AG08396 (cell line): ENCODE results near the gene ZC3H10.
"Not testable (repeated sequence)": the region's sequence is repeated elsewhere in the genome, so short reads cannot be mapped to it uniquely, and the experiment has no call there.

Source experiments
- DNase-seq: peaks from one replicate; pipeline ENCODE4 v3.0.0; 2012; ENCODE audit warnings: low spot score, mixed read lengths

ZC3H10 gene

GRCh38 chr12:56117778-56118687 is at the start of gene ZC3H10:
ZC3H10 (plus strand) TSS chr12:56118266; CDS start chr12:56120563, 2,297 bp downstream.
- DNase-seq = peak; percentile 96

- no peak for DNase-seq
These were observed 46.4 kb upstream of the ZC3H10 start for GRCh38 chr12:56071648-56072047.

GRCh38 chr12:56074396-56074795 is 43.7 kb upstream of the ZC3H10 start:
- DNase-seq = no peak

- DNase-seq = not testable (repeated sequence)
These were observed 40.1 kb upstream of the ZC3H10 start for GRCh38 chr12:56077966-56078365.

- DNase-seq = no peak
These were observed 39.6 kb upstream of the ZC3H10 start for GRCh38 chr12:56078427-56078826.

- peak; percentile 92 for DNase-seq
These were observed 38.9 kb upstream of the ZC3H10 start for GRCh38 chr12:56078931-56079722.

- peak; percentile 95 for DNase-seq
These were observed 38.1 kb upstream of the ZC3H10 start, which contains the start of gene ERBB3 for GRCh38 chr12:56079723-56080555. ERBB3 (plus strand) TSS chr12:56080165; CDS start chr12:56080301, 136 bp downstream.

GRCh38 chr12:56080556-56081138 is 37.4 kb upstream of the ZC3H10 start:
- no peak for DNase-seq

- DNase-seq = no peak
These were observed 36.4 kb upstream of the ZC3H10 start for GRCh38 chr12:56081393-56082347.

GRCh38 chr12:56082382-56082781 is 35.7 kb upstream of the ZC3H10 start:
- DNase-seq = no peak

- no peak for DNase-seq
These were observed 35.1 kb upstream of the ZC3H10 start for GRCh38 chr12:56082967-56083366.

- no peak for DNase-seq
These were observed 33.0 kb upstream of the ZC3H10 start for GRCh38 chr12:56084958-56085543.

GRCh38 chr12:56086096-56086495 is 32.0 kb upstream of the ZC3H10 start:
- no peak for DNase-seq

- no peak for DNase-seq
These were observed 31.5 kb upstream of the ZC3H10 start for GRCh38 chr12:56086608-56087007.

- no peak for DNase-seq
These were observed 30.8 kb upstream of the ZC3H10 start for GRCh38 chr12:56087220-56087619.

GRCh38 chr12:56097738-56098137 is 20.3 kb upstream of the ZC3H10 start:
- no peak for DNase-seq

GRCh38 chr12:56098592-56098991 is 19.5 kb upstream of the ZC3H10 start:
- no peak for DNase-seq

GRCh38 chr12:56099787-56100186 is 18.3 kb upstream of the ZC3H10 start:
- no peak for DNase-seq

- no peak for DNase-seq
These were observed 17.0 kb upstream of the ZC3H10 start for GRCh38 chr12:56101045-56101444.

- no peak for DNase-seq
These were observed 15.4 kb upstream of the ZC3H10 start for GRCh38 chr12:56102683-56103065.
